Epithelial cell of esophagus (primary cell): Measurements from ENCODE around the gene SHROOM3.
A peak's percentile ranks its signal among the peaks of the same experiment; 100 is the strongest.

Experiments used
- DNase-seq: peaks from one replicate; pipeline ENCODE4 v3.0.0; 2010; ENCODE audit warnings: low read depth
- H3K4me3 ChIP-seq: 2 replicates; pipeline ENCODE4 v1.5.1; 2011; ENCODE audit warnings: mild to moderate bottlenecking, low read length, control low read depth
- CTCF ChIP-seq: IDR thresholded peaks from 2 replicates; pipeline ENCODE4 v1.5.1; 2011; ENCODE audit warnings: low read depth, mild to moderate bottlenecking, low read length, control low read depth, inconsistent platforms; ENCODE audit not compliant: insufficient read depth; ENCODE audit errors: missing control alignments

Gene SHROOM3

GRCh38 chr4:76752861-76753501 is 318.0 kb downstream of the SHROOM3 start:
- H3K4me3 ChIP-seq = no peak overlapping the region

GRCh38 chr4:76753814-76754213 is 318.8 kb downstream of the SHROOM3 start:
- DNase-seq = peak; percentile 74
- no peak overlapping the region for H3K4me3 ChIP-seq
- TF ChIP-seq CTCF = no peak

More at GRCh38 chr4:76752861-76753501, 318.0 kb downstream of the SHROOM3 start:
- no peak for TF ChIP-seq CTCF
- DNase-seq = peak; percentile 92

- no peak overlapping the region for H3K4me3 ChIP-seq
- no peak for DNase-seq
- TF ChIP-seq CTCF = no peak
Observed at GRCh38 chr4:76754439-76754838, 319.4 kb downstream of the SHROOM3 start.

GRCh38 chr4:76755756-76756155 is 320.7 kb downstream of the SHROOM3 start:
- no peak for TF ChIP-seq CTCF
- no peak for DNase-seq
- H3K4me3 ChIP-seq = no peak overlapping the region

GRCh38 chr4:76756416-76756815 is 321.4 kb downstream of the SHROOM3 start:
- H3K4me3 ChIP-seq = no peak overlapping the region
- no peak for DNase-seq
- no peak for TF ChIP-seq CTCF

- no peak overlapping the region for H3K4me3 ChIP-seq
- no peak for DNase-seq
- no peak for TF ChIP-seq CTCF
Observed at GRCh38 chr4:76757418-76757939, 322.4 kb downstream of the SHROOM3 start.
